ENCODE measurements around the gene GALNT15. TPM values are rescaled to one million over a fixed set of nuclear protein-coding genes. Genes with fewer than 3 reads are reported as not detected.

The GALNT15 gene
- total RNA-seq, 1 donor from 2014 or later: 7.0 TPM

GRCh38 chr3:16203671-16204629 is 29.5 kb downstream of the GALNT15 start:
- DNase-seq (no peak), ATAC-seq (no peak)
- intact Hi-C loops (cut with micrococcal nuclease): no loop called here

GRCh38 chr3:16204751-16205150 is 30.3 kb downstream of the GALNT15 start:
- no peak for ATAC-seq
- intact Hi-C loops (cut with micrococcal nuclease): no loop called here
- no peak for DNase-seq

DNA sequence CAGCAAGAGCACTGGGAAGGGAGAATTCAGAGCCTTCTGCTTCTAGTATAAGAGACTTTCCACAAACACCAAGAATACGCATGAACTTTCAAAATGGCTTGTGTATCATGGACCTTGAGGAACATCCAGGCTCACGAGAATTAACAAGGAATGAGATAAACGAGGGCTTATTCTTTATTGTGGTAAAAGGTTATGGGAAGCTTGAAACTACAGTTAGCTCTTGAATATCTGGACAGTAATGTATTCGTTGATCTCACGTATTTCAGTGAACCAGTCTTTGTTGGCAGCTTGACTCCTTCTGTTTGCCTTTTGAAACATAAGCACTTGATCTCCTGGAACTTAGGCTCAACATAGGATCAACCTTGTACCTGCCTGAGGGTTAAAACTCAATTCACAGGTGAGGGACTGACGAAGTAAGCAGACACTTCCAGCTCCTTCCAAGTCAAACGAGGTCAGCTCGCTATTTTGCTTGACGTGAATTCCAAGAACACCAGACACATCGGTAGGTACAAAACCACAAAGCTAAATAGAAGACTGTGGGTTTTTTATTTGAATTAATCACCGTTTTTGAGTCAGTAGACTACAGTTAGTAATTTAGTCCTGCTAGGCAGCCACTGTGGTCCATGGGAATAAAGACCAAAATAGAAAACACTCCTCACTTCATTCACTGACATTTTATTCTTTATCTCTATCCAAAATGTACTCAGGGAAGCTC is 30.8 kb downstream of the GALNT15 start:
- intact Hi-C loops (cut with micrococcal nuclease): no loop called here
- DNase-seq (no peak), ATAC-seq (no peak)

- no peak for DNase-seq
- no peak for ATAC-seq
- intact Hi-C loops (cut with micrococcal nuclease): no loop called here
Measured at GRCh38 chr3:16207031-16207430, 32.6 kb downstream of the GALNT15 start.

DNA sequence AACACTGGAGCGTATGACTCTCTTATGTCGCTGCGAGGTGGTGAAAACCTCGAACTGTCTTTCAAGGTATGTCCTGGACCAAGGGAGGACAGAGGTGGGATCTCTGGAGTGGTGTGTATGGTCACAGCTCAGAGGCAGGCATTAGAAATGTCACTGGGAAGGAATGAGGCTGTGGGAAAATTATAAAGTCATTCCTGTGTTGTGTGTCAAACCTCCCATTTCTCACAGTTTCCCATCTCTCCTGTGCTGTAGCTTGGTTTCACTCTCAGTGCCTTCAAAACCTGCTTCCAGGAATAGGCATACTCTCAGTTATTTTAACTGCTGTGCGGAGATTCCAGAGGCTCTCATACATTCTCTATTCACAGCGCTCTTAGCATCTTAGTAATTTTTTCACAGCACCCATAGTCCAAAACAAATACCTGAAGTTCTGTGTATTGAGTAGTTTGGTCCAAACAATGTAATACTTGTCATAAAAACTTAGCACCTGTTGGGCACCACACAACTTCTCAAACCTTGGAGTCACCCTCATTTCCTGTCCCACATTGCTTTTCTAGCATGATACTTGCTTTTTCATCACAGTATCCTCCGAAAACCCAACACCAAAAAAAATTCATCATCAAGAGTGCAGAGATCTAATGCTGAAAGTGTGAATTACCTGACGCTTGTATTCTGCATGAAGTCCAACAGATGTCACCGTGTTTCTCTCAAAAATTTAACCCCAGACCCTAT is 36.9 kb downstream of the GALNT15 start:
- no peak for DNase-seq
- intact Hi-C loops (cut with micrococcal nuclease): no loop called here
- no peak for ATAC-seq

DNA sequence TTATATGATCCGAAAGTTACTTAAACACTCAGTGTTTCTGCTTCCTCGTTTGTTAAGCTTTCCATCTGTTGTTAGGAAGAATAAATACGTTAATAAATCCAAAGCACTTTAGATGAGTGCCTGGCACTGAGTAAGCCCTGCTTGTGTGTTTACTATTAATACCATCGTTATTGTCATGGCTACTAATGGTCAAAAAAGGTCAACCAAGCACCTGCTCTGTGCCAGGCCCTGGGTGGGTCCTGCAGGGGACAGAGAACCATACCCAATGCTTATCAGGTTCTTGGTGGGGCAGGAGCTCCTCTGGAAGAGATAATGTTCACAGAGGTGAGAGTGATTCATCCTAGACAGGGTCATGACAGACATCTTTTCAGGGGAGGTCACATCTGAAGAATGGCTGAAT is 39.9 kb downstream of the GALNT15 start:
- DNase-seq (no peak), ATAC-seq (peak; percentile 34)
- intact Hi-C loops (cut with micrococcal nuclease): no loop called here

DNA sequence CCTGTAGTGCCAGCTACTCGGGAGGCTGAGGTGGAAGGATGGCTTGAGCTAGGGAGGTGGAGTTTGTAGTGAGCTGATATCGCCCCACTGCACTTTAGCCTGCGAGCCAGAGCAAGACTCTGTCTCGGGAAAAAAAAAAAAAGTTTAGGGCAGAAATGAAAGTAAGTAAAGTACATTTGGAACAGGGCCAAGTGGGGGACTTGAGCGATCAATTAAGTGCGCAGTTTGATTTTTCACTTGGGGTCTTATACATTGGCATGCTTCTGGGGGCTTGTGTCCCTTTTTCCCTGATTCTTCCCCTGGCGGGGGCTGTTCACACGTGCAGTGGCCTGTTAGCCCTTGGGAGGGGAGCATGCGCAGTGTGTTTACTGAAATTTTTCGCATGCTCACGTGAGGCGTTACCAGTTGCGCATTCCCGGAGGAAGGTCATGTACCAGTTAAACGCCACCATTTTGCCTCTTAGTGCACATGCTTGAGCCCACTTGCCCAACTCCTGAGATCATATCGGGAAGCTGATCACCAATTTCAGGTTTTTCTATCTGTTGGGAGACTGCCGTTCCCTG is 42.0 kb downstream of the GALNT15 start:
- ATAC-seq (no peak), DNase-seq (no peak)
- intact Hi-C loops (cut with micrococcal nuclease): no loop called here

DNA sequence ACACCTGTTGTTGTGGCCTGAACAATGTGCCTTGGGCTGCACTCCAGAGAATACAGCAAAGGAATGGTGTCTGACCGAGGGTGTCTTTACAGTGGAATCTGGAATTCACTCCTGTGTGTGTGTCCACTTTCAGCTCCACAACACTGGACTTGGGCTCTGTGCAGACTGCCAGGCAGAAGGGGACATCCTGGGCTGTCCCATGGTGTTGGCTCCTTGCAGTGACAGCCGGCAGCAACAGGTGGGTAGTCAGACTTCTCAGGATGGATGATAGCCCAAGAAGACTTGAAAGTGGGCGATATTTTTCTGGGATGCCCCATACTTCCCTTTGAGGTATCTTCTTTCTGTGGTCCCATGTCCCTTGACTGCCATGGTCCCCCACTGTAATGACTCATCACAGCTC is 45.3 kb downstream of the GALNT15 start:
- intact Hi-C loops (cut with micrococcal nuclease): no loop called here

DNA sequence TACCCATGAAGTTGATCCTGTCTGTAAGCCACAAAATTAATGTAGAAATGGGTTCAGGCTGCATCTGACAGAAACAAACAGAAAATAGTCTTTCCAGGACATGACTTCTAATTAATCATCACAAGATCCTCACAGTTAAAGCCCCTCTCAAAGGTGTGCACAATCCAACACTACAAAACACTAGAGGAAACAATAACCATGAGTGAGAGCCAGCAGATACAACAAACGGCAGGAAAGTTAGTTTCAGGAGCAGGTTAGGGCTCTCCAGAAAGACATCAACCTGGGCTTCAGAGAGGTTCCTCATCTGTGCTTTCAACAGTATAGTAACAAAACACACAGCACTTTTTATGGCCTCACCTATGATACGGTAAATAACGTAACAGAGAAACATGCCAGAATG is 47.5 kb downstream of the GALNT15 start:
- ATAC-seq: no peak
- no peak for DNase-seq
- intact Hi-C loops (cut with micrococcal nuclease): no loop called here

More for the DNA sequence above, 45.3 kb downstream of the GALNT15 start:
- DNase-seq: no peak
- no peak for ATAC-seq

- intact Hi-C loops (cut with micrococcal nuclease): no loop called here
- no peak for DNase-seq
- ATAC-seq: no peak
Measured at GRCh38 chr3:16222547-16222946, 48.1 kb downstream of the GALNT15 start.

DNA sequence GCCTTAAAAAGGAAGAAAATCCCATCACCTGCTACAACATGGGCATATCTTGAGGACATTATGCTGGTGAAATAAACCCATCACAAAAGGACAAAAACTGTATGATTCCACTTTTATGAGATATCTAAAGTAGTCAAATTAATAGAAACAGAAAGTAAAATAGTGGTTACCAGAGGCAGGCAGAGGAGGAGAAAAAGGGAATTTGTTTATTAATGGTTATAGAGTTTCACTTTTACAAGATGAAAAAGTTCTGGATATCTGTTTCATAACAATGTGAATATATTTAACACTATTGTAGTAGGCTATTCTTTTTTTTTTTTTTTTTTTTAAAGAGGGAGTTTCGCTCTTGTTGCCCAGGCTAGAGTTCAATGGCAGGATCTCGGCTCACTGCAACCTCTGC is 49.8 kb downstream of the GALNT15 start:
- DNase-seq (no peak), ATAC-seq (no peak)
- intact Hi-C loops (cut with micrococcal nuclease): no loop called here

DNA sequence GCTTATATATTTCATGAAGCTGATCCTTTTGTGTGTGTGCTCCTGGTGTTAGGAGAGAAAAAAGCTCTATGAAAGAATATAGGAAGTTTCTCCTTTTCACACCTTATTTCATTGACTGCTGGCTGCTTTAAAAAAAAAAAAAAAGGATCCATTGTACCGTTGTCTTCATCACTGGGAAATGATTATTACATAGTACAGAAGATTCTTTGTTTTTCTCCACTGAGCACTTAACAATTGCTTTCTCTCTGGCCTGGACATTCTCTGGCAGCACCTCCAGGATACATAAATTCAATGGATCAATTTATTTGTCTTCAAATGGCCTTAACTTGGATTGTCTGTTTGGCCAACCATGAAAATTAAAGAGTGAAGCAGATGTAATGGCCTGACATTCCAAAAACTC is 53.1 kb downstream of the GALNT15 start:
- intact Hi-C loops (cut with micrococcal nuclease): no loop called here
- DNase-seq (no peak), ATAC-seq (no peak)

DNA sequence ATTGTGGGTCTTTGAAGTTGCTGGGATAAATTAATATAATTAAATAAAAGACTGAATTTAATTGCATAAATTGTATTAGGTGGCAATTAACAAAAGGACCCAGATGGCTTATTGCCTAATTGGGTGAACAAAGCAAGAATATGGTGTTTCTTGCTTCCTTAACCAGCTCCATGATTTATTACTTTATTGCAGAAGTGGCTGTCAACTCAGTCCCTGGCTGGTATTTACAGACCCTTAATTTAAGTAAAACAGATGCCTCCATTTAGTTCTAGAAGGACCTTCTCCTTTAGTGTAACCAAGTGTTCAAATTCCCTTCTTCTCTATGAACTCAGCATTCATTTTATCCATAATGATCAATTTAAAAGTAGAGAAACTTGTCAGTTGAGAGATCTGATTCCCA is 55.2 kb downstream of the GALNT15 start:
- intact Hi-C loops (cut with micrococcal nuclease): no loop called here
- ATAC-seq (no peak), DNase-seq (no peak)

DNA sequence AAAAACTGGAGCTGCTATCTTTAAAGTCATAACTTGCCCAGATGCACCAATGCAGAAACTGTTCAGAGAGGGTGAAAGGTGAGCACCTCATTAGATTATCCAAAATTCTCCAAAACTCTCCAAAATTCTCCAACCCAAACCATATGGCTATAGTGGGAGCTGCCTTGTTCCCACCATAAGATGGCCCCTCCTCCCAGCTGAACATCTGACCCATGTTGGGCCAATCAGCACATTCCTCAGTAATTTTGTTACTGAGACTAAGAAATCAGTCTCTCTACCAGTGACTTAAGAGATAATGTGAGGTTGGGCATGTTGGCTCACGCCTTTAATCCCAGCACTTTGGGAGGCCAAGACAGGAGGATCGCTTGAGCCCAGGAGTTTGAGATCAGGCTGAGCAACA is 57.5 kb downstream of the GALNT15 start:
- DNase-seq (no peak), ATAC-seq (no peak)
- intact Hi-C loops (cut with micrococcal nuclease): no loop called here

DNA sequence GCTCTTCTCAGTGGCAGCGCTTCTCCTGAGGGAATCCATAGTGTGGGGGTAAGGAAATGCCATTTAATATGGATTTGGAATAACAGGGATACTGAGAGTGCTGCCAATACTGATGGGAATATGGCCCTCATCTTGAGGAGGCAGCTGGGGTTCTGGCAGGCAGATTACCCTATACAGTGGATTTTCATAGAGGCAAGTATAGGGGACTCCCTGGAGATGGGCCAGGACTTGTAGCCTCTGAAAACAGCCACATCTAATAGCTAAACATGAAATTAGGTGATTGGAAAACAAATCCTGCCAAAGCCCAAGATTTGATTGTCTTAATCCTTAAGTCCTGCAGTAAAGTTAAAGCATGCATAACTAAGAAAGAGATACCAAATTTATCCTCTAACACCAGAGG is 59.3 kb downstream of the GALNT15 start:
- intact Hi-C loops (cut with micrococcal nuclease): no loop called here
- DNase-seq (no peak), ATAC-seq (no peak)

DNA sequence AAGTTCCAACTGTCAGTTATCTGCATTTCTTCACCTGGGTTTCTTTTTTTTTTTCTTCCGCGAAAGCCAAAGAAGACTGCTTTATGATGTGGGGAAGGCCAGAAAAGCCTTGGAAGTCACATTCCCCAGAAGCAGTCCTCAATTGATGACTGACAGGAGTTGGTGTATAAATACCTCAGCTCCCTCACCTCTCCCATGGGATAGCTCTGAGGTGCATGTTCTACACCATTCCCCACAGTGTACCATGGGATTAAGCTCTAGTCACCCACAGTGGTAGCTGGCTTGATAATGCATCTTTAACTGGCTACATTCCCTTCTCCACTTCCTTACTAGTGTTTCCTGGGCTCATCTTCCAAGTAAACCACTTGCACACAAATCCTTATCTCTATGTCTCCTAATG is 59.8 kb downstream of the GALNT15 start:
- DNase-seq (no peak), ATAC-seq (no peak)
- intact Hi-C loops (cut with micrococcal nuclease): no loop called here

DNA sequence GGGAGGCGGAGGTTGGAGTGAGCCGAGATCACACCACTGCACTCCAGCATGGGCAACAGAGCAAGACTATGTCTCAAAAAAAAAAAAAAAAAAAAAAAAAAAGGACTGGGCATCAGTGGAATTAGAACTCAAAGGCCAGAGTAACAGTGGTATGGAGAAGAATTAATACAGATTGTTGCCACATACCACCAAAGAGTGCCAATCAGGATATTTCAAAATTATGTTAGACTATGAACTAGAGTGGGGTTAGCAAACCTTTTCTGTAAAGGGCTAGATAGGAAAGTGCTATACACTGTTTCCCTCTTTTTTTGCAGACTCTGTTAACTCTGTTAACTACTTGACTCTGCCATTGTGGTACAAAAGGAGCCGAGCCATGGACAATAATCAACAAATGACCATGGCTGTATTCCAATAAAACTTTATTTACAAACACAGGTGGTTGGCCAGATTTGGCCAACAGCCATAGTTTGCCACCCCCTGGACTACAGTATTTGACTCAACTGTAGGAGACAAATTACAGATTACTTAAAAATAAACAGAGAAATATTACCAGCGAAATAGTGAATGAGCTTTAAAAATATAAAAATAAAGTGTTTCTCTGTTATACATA is 61.7 kb downstream of the GALNT15 start:
- ATAC-seq: no peak
- intact Hi-C loops (cut with micrococcal nuclease): no loop called here
- no peak for DNase-seq

GRCh38 chr3:16236856-16237393 is 62.4 kb downstream of the GALNT15 start:
- DNase-seq: no peak
- peak; percentile 80 for ATAC-seq
- intact Hi-C loops (cut with micrococcal nuclease): no loop called here

All from left ventricle myocardium superior (tissue), 1 donor.